DND-41 (cell line): Measurements from ENCODE around the gene SH2D1A.

Experiments used
- ATAC-seq: fragments of 200-7000 bp; cut with Tn5 transposase; 3 replicates; pipeline ENCODE4 v1.9.1; 2021; ENCODE audit warnings: low read depth; ENCODE audit not compliant: insufficient read depth
- DNase-seq: peaks from one replicate; pipeline ENCODE4 v3.0.0-alpha.2; 2020
- H2AFZ ChIP-seq: 2 replicates; pipeline ENCODE4 v1.6.0; 2012; ENCODE audit warnings: low read depth, low read length
- H3K27ac ChIP-seq: 2 replicates; pipeline ENCODE4 v1.5.1; 2012; ENCODE audit warnings: low read length, inconsistent platforms
- H3K27me3 ChIP-seq: fragments of 200-600 bp; sonication (generic); 2 replicates; pipeline ENCODE4 v1.6.0; 2012; ENCODE audit warnings: low read length, mild to moderate bottlenecking, inconsistent platforms; ENCODE audit not compliant: insufficient read depth, poor library complexity
- H3K36me3 ChIP-seq: 2 replicates; pipeline ENCODE4 v1.5.1; 2012; ENCODE audit warnings: low read length, inconsistent platforms; ENCODE audit not compliant: insufficient read depth
- H3K4me1 ChIP-seq: 2 replicates; pipeline ENCODE4 v1.5.1; 2012; ENCODE audit warnings: mild to moderate bottlenecking, low read length; ENCODE audit not compliant: insufficient read depth
- H3K4me2 ChIP-seq: 2 replicates; pipeline ENCODE4 v1.6.0; 2012; ENCODE audit warnings: mild to moderate bottlenecking, moderate library complexity, low read length, inconsistent platforms; ENCODE audit not compliant: insufficient read depth
- H3K4me3 ChIP-seq, 2 experiments: fragments of 200-600 bp in 1 of 2; shearing (Covaris generic) in 1 of 2; 2 replicates each; pipeline ENCODE4 v1.5.1; 2012 to 2016; ENCODE audit warnings: inconsistent platforms in 2 of 2, low read length in 2 of 2, mild to moderate bottlenecking in 2 of 2, low read depth in 1 of 2, moderate library complexity in 1 of 2
- H3K79me2 ChIP-seq: 2 replicates; pipeline ENCODE4 v1.6.0; 2012; ENCODE audit warnings: low read length, inconsistent platforms; ENCODE audit not compliant: insufficient read depth
- H3K9ac ChIP-seq: 2 replicates; pipeline ENCODE4 v1.6.0; 2012; ENCODE audit warnings: low read depth, mild to moderate bottlenecking, inconsistent platforms, low read length, moderate library complexity
- H3K9me3 ChIP-seq: 2 replicates; pipeline ENCODE4 v1.5.1; 2012; ENCODE audit warnings: low read length, moderate library complexity, mild to moderate bottlenecking, inconsistent platforms; ENCODE audit not compliant: insufficient read depth, severe bottlenecking
- H4K20me1 ChIP-seq: 2 replicates; pipeline ENCODE4 v1.6.0; 2012; ENCODE audit warnings: low read length; ENCODE audit not compliant: insufficient read depth
- EZH2 ChIP-seq: IDR thresholded peaks from 3 replicates; pipeline ENCODE4 v1.6.1; 2012; ENCODE audit warnings: borderline replicate concordance, low read depth, mild to moderate bottlenecking, moderate library complexity, low read length, inconsistent platforms; ENCODE audit not compliant: severe bottlenecking
- TF ChIP-seq, protein P1 (sequence below): IDR thresholded peaks from 2 replicates; pipeline ENCODE4 v1.5.1; 2012; ENCODE audit warnings: borderline replicate concordance, low read length, moderate library complexity, mild to moderate bottlenecking; ENCODE audit not compliant: poor library complexity, severe bottlenecking; ENCODE audit errors: extremely low read depth

SH2D1A gene

DNA sequence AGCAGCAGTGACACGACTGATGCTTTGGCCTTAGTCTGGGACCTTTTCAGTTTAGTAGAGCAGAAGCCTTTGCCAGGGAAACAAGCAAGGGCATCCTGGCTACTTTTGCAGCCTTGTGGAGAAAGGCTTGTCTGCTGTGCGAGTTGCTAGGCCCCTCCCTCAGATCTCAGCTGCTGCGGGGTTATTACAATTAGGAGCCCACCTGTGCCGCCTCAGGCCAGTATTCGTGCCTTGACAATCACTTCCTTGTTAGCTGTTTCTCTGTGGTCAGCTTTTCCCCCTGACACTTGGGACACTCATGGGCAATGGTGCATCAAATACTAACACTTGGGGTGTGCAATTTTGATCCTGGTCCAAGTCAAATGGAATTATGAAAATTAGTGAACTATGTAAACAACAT lies 67.9 kb downstream of the SH2D1A start:
- Histone ChIP-seq H3K27me3 (no peaks in the 10 kb centered on the region), H3K4me1 (no peaks in the 10 kb centered on the region), H3K9ac (no peak overlapping the region), H4K20me1 (no peaks in the 10 kb centered on the region), H3K4me2 (no peak overlapping the region), H3K27ac (no peak overlapping the region), H3K79me2 (no peaks in the 10 kb centered on the region), H2AFZ (no peak overlapping the region), H3K36me3 (no peaks in the 10 kb centered on the region), H3K4me3 (no peak overlapping the region), H3K9me3 (no peaks in the 10 kb centered on the region)
- no peak for DNase-seq
- TF ChIP-seq EZH2, result no peak
- TF ChIP-seq, protein P1, sequence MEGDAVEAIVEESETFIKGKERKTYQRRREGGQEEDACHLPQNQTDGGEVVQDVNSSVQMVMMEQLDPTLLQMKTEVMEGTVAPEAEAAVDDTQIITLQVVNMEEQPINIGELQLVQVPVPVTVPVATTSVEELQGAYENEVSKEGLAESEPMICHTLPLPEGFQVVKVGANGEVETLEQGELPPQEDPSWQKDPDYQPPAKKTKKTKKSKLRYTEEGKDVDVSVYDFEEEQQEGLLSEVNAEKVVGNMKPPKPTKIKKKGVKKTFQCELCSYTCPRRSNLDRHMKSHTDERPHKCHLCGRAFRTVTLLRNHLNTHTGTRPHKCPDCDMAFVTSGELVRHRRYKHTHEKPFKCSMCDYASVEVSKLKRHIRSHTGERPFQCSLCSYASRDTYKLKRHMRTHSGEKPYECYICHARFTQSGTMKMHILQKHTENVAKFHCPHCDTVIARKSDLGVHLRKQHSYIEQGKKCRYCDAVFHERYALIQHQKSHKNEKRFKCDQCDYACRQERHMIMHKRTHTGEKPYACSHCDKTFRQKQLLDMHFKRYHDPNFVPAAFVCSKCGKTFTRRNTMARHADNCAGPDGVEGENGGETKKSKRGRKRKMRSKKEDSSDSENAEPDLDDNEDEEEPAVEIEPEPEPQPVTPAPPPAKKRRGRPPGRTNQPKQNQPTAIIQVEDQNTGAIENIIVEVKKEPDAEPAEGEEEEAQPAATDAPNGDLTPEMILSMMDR, result no peak
- ATAC-seq, result no peak

DNA sequence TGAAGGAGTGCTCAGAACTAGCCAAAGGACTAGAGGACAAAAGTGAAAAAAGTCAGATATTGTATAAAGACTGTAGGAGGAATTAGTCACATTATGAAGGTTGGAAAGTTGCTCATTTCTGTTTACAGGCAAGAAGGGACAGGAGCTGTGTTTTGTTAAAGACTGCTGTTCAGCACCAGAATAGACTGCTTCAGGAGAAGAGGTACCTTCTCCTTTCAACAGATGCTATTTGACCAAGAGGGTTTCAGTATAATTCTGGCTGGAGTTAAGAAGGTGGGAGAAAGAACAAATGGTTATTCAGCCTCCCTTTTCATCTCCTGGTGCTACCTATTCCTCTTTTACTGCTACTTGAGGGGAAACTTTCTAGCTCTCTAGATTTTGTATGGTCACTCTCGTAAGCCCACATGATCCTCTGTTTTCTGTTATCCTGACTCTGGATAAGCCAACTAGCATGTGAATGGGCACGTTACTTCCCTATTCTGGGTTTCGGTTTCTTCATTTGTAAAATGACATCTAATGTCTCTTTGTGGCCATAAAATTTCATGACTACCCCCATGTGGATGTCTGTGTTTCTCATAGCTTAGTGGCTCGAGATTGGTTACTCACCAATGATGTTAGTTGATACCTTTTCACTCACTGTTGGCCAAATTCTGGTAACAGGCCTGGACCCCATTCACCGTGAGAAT lies 68.9 kb downstream of the SH2D1A start:
- Histone ChIP-seq H3K4me3 (no peak overlapping the region), H3K27ac (no peak overlapping the region), H3K9me3 (no peaks in the 10 kb centered on the region), H3K9ac (no peak overlapping the region), H3K4me1 (no peaks in the 10 kb centered on the region), H3K27me3 (no peaks in the 10 kb centered on the region), H3K79me2 (no peaks in the 10 kb centered on the region), H2AFZ (no peak overlapping the region), H4K20me1 (no peaks in the 10 kb centered on the region), H3K4me2 (no peak overlapping the region), H3K36me3 (no peaks in the 10 kb centered on the region)
- ATAC-seq (no peak), DNase-seq (no peak)
- TF ChIP-seq, protein P1, result no peak
- no peak for TF ChIP-seq EZH2

DNA sequence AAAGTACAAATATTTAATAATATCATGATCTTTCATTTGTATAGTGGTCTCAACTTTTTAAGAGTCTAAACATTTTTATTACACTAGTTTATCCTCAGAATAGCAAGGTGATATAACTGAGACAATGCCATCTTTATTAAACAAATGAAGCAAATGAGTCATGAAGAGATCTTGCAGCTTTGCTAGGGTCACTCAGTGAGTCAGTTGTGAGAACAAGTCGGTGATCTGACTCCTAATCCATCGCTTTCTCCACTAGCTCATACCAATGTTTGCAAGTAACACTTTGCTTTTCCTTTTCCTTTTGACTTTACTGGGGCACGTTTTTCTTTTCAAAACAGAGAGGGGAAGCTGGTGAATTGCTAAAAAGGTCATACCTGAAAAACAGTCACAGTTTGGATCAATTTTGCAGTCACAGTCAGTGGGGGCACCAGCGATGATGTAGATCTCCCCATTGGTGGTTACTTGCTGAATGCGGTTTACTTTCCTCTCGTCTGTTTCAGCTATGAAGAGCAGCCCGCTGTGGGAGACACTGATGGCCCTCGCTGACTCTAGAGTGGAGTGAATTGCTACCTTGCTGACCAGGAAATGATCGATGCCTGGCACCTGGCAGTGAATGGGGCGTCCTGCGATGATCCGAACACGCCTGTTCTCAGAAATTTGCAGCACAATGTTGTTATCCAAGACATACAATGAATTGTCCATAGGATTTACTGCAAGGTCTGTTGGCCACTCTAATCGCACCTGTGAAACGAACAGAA lies 75.7 kb downstream of the SH2D1A start:
- Histone ChIP-seq H2AFZ (no peak overlapping the region), H3K79me2 (no peaks in the 10 kb centered on the region), H3K4me2 (no peak overlapping the region), H4K20me1 (no peaks in the 10 kb centered on the region), H3K4me3 (no peak overlapping the region), H3K9me3 (no peaks in the 10 kb centered on the region), H3K27ac (no peak overlapping the region), H3K36me3 (no peaks in the 10 kb centered on the region), H3K4me1 (no peaks in the 10 kb centered on the region), H3K27me3 (no peaks in the 10 kb centered on the region), H3K9ac (no peak overlapping the region)
- TF ChIP-seq EZH2, result no peak
- TF ChIP-seq, protein P1, result no peak
- ATAC-seq (no peak), DNase-seq (no peak)
